Activated CD4-positive, alpha-beta T cell treated with anti-CD3 and anti-CD28 coated beads, Interleukin-2, amount 50 U/mL, for 16 hours (primary cell): ENCODE results near the gene DGKD.

Experiments used
- DNase-seq: peaks from one replicate; pipeline ENCODE4 v3.0.0-alpha.2; 2020

The DGKD gene

DNA sequence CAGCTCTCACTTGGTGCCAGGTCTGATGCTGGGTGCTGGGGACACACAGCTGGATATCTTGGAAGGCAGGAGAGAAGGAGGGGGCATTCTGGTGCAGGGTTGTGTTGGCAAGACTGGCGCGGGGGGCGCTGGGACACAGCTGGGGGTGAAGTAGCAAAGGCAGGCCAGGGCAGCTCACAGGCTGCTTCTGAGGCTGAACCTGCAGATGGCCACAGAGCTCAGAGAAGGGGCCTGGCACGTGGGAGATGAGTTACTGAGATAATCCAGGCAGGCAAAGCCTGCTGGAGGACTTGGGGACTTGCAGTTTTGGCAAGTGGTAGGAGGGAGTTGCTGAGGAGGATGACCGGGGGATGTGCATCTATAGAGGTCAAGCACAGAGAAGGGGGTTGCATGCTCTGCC is 16.2 kb upstream of the DGKD start:
- no peak for DNase-seq

- no peak for DNase-seq
Observed at GRCh38 chr2:233338812-233339368, 15.4 kb upstream of the DGKD start.

DNA sequence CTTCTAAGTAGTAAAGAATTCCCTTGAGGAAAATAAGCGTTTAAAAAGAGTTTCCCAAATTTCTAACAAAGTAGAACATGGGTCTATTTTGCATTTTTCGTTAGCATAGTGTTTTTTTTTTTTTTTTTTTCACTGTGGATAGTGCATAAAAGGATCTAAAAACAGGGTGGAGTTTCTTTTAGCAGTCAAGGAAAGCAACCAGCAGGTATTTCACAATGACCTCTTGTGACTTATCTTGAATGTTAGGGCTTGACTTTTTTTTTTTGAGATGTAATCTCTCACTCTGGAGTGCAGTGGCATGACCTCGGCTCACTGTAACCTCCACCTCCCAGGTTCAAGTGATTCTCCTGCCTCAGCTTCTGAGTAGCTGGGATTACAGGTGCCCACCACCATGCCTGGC is 14.9 kb upstream of the DGKD start:
- DNase-seq = no peak

DNA sequence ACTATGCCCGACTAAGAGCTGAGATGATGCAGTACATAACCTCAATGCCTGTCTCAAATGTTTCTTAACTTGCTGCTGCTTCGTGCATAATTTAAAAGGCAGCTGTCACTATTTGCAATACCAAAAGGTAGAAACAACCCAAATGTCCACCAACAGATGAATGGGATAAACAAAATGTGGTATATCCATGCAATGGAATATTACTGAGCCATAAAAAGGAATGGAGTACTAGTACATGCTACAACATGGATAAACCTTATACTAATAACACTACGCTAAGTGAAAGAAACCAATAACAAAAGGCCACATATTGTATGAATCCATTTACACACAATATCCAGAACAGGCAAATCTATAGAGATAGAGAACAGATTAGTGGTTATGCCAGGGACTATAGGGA is 13.0 kb upstream of the DGKD start:
- no peak for DNase-seq

GRCh38 chr2:233342301-233342700 is 12.0 kb upstream of the DGKD start:
- DNase-seq = no peak

GRCh38 chr2:233343171-233343705 is 11.1 kb upstream of the DGKD start:
- DNase-seq = no peak

- DNase-seq = no peak
Observed at GRCh38 chr2:233346376-233346775, 7.9 kb upstream of the DGKD start.

DNA sequence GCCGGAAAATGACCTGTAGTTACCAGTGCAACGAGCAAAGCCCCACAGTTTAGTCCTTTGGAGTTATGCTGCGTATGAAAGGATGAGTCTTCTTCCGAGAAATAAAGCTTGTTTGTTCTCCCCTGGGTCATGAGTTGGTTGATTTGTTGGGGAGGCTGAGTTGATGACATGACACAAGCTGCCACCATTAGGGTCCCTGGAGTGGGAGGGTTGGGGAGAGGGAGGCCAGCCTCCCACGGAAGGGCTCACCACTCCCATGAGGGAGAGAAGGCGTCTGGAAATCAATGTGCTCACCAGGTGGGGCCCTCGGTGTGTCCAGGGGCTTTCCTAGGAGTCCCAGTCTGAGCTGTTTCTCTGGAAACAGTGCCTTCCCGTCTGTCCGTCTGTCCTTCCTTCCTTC is 7.4 kb upstream of the DGKD start:
- no peak for DNase-seq

DNA sequence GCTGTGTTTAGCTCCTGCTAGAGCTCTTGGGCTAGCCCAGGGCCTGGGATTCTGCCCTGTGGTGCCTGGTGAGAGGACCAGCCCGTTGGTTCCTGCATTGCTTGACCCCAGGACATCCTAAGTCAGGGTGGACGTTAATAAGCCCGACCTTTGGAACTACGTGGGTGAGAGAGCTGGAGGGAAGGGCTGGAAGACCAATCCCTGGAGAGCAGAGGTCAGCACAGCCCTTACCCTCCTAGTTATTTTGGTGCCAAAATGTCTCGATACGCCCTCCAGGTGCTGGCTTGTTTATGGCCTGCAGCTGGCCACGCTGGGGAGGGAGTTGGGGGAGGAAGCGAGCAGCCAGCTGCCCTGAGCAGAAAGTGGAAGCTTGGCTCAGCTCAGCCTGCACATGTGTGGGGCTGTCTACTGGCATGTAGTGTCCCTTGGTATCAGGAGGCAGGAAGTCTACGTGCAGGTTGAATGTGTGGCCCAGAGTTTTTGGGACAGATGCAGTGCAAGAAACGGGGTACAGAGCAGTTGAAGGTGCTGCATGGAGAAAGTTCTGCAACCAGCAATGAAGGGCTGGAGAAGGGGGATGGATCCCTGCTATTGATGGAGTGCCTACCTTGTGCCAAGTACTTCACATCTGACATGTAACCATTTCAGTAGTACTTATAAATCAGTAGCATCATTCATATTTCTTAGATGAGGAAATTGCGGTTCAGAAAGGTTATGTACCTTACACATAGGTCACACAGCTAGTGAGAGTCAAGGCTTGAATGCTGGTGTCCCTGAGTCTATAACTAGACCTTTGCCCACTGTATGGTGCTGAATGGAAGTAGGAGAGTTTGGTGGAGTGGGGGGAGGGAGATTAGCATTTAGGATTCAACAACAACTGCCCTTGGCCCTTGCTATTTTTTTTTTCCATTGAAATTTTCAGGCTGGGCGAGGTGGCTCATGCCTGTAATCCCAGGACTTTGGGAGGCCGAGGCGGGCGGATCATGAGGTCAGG is 5.0 kb upstream of the DGKD start:
- no peak for DNase-seq

DNA sequence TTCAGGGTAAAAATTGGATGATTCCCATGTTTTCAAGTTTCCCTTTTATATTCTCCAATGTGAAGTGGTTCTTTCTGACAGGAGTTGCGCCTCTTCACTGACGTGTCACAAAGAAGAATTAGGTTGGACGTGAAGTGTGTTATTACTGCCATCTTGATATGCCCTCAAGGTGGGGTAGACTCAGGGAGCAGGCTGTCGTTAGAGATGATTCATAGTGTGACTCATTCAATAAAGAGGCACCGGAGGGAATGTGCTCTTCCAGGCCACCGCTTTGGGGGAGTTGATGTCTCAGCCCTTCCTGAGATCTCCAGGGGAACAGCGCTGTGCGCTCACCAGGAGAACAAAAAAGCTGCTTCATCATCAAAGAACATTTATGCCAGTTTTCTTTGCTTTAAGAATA is 3.6 kb upstream of the DGKD start:
- peak; percentile 45 for DNase-seq

DNA sequence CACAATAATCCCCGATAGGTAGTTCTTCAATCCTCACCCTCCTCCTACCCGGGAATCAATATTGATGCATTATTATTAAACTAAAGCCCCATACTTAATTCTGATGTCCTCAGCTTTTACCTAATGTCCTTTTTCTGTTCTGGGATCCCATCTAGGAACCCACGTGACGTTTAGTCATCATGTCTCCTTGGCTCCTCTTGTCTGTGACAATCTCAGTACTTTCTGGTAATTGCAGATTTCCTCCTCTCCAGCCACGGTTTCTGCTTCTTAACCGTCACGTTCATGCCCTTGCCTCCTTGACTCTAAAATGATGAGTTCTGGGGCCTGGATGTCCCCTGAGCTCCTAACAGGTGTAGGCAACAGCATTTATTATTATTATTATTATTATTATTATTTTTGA is 2.9 kb upstream of the DGKD start:
- DNase-seq = no peak

GRCh38 chr2:233352141-233352842 is 2.0 kb upstream of the DGKD start:
- no peak for DNase-seq

GRCh38 chr2:233353101-233353768 is 1.1 kb upstream of the DGKD start:
- DNase-seq = no peak

DNA sequence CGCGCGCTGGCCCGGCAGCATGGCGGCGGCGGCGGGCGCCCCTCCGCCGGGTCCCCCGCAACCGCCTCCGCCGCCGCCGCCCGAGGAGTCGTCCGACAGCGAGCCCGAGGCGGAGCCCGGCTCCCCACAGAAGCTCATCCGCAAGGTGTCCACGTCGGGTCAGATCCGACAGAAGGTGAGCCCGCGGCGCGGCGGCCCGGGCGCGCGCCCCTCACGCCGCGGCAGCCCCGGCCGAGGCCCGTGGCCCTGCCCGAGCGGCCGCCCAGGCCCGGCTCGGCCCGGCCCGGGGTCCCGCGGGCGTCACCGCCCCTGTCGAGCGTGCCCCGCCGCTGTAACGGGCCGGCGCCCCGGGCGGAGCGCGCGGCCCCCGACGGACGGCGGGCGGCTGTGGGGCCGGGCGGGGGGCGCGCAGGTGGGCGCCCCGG is 218 bp downstream of the DGKD start:
- no peak for DNase-seq

DNA sequence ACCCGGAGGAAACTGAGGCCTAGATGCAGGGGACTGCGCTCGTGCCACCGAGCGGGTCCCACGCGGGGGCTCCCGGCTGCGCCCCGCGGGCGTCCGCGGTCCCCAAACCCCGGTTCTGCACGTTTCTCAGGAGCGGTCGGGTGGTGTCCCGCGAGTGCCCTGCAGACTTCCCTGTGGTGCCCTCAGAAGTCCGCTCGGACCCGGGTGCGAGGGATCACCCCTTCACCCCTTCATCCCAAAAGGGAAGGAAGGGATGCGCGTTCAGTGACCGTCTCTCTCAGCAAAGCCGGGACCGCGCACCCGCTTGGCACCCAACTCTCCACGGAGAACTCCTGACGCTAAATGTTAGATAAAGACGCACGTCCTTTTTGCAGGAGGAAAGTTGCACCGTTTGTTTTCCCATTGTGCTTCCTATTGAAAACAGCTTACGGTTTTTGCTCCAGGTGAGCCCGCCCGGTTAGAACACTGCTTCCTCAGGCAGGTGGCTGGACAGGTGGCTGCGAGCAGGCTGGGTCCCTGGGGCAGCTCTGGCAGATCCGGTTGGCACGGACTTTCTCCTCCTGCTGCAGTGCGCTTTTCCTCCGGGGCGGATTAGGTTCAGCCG is 779 bp downstream of the DGKD start:
- DNase-seq = no peak

GRCh38 chr2:233355916-233356315 is 1.6 kb downstream of the DGKD start:
- no peak for DNase-seq

- DNase-seq = no peak
Observed at GRCh38 chr2:233356546-233357308, 2.4 kb downstream of the DGKD start.

GRCh38 chr2:233358335-233358734 is 4.0 kb downstream of the DGKD start:
- no peak for DNase-seq

- DNase-seq = peak; percentile 10
Observed at GRCh38 chr2:233358947-233359346, 4.7 kb downstream of the DGKD start.

DNA sequence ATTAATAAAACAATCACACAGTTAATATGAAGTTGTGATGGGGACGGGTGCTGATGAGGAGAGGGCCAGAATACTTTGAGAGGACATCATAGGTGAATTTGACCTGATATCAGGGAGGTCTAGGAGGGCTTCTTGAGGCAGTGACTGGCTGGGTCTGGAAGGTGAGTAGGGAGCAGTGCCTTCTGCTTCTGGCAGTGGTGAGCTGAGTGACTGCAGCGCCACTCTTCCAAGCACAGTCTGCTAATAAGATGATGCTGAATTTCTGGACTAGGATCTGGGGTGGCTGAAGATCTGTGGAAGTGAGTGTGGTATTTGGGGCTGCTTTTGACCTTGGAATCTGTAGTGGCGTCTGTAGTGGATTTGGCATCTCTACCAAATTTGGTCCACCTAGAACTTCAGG is 5.5 kb downstream of the DGKD start:
- no peak for DNase-seq

DNA sequence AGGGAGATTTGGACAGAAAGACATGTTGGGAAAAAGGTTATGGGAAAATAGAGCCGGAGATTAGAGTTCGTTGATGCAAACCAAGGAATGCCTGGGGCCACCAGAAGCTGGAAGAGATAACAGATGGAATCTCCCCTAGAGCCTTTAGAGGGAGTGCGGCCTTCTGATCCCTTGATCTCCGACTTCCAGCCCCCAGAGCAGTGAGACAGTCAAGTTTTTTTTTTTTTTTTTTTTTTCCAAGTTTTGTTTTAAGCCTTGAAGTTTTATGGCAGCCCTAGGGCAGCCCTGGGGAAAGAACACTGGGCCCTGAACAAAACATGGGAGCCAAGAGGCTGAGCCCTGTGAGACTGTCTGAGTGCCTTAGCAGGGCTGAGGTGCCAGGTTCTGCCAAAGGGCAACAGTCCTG is 6.5 kb downstream of the DGKD start:
- DNase-seq = no peak

GRCh38 chr2:233361297-233361696 is 7.0 kb downstream of the DGKD start:
- DNase-seq = no peak
